NCI-H2029 treated with DMSO at 0.1 percent for 48 hours (cell line): ENCODE measurements around the gene ATP1A3.
"Not testable (repeated sequence)": the region's sequence is repeated elsewhere in the genome, so short reads cannot be mapped to it uniquely, and the experiment has no call there.

ENCODE experiments used
- DNase-seq: peaks from one replicate; lab custom pipeline; 2025; lab: John Stamatoyannopoulos, UW

ATP1A3 gene

DNA sequence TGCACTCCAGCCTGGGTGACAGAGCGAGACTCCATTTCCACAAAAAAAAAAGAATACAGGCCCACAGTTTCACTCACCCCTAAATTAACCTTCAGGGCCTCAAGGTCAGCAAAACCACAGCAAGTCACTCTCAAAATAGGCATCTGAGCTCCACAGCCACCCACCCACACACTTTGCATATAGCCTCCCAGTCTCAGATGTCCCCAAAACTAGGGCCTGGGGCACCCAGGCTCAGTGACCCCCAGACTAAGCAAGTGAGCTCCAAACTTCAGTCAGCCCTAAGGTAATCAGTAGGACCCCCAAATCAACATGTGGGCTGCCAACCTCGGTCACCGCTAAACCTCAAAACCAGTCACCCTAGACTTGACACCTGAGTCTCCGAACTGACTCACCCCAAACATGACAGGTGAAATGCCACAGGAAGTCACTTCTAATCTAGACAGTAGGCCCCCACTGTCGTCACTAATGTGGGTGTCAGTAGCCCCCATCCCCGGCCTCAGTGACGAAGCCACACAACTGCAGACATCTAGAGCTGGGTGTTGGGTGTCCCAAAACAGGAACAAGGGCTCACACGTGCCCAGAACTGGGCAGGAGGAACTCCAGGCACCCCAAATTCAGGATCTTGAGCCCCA, 48.8 kb downstream of the ATP1A3 start:
- no peak for DNase-seq

DNA sequence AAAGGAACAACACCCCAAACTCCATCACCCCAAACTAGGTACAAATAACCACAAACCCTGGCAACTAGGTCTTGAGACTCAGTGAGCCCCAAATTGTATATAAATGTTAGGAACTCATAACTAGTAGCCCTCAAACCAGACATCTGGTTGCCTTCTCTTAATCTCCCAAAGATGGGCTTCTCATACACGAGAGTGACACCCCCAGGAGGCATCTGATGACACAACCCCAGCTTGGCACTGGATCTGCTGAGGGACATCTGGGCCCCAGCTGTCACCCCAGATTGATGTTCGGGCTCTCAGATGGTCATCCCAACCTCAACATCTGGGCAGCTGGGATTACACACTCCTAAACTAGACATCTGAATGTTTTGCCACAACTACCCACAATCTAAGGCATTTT, 49.7 kb downstream of the ATP1A3 start:
- DNase-seq: no peak

DNA sequence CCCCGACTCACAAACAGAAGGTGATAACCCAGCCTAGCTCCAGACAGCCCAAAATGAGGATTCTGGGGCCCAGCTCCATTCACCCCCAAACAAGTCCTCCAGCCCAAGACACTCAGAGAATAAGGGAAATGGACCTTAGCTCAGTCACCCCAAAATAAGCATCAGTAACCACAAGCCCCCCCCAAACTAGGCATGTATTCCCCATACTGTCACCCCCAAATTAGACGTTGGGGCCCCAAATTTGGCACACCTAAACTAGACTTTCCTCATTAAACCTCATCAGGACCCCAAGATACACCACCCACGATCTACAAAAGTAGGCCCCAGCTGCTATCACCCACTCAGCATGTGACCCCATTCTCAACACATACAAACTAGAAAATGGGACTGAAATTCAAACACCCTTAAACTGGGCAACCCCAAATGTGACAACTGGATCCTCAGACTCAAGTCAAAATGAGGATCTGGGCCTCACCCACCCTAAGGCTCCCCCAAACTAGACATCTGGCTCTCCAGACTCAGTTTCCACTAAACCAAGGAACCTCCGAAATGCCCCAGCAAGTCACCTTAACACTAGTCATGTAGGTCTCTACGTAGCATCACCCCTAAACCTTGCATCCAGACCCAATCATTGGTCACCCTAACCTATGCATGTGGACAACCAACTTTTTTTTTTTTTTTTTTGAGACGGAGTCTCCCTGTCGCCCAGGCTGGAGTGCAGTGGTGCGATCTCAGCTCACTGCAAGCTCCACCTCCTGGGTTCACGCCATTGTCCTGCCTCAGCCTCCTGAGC, 52.4 kb downstream of the ATP1A3 start:
- DNase-seq: no peak

DNA sequence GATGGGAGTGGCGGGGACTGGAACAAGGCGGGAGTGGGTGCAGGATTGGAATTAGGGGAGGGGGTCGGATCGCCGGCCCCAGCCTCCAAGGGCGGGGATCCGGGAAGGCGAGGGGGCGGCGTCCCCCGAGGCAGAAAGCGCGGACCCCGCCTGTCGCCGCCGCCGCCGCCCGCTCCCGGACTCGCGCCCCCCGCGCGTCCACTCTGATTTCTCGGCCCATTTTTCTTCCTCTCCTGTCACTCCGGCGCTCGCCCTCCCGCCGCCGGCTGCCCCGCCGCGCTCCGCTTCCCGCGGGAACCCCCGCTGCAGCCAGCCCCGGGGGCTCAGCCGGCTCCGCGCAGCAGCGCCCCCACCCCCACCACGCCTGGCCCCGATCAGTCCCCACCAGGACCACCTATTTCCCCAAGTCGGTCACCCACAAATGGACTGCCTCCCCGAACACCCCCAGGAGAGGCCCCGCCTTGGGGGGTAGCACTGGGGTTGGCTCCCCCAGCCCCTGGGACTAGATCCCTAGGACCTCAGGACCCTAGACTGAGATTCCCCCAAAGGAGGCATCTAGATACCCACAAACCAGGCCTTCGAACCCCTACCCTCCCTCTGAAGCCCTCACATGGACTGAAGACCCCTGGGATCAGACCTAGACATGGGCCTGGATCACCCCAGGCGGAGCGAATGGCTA, 53.2 kb downstream of the ATP1A3 start:
- DNase-seq: no peak

DNA sequence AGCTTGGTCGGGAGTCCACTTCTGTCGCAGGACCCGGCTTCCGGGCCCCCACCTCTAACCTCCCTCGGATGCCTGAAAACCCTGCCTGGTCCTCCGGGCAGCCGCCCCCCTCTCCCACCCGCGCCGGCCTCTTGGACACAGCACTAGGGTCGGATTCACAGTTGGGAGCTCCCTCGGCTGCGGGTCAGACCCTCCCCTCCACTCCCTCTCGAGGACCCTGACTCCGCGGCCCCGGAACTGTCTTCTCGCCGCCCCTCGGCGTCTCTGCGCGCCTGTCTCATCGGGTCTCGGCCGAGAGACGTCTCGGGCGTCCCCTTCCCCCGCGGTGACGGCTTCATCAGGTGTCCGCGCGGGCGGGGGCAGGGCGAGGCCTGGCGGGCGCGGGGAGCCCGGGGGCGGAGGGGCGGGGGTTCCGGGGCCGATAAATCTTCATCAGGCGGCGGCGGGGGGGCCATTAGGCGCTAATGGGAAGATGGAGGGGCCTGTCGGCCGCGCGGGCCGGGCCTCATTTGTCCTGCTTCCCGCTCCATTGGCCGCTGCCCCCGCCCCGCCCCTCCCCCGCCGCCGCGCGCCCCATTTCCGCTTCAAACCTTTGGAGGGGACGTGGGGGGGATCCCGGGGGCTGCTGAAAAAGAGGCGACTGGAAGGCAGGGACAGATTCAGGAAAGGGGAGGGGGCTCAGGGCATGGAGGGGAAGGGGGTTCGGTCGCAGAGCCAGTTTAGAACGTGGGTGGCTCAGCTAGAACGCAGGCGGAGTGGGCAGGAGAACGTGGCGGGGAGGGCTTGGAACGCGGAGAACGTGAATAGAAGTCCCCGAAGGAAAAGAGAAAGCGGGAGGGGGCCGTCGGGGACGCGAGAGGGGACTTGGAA, 53.9 kb downstream of the ATP1A3 start:
- DNase-seq: no peak

DNA sequence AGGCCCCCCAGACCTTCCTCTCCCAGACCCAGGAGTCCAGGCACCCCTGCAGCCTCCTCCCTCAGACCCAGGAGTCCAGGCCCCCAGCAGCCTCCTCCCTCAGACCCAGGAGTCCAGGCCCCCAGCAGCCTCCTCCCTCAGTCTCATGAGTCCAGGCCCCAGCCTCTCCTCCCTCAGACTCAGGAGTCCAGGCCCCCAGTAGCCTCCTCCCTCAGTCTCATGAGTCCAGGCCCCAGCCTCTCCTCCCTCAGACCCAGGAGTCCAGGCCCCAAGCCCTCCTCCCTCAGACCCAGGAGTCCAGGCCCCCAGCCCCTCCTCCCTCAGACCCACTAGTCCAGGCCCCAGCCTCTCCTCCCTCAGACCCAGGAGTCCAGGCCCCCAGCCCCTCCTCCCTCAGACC, 54.8 kb downstream of the ATP1A3 start:
- not testable (repeated sequence) for DNase-seq

DNA sequence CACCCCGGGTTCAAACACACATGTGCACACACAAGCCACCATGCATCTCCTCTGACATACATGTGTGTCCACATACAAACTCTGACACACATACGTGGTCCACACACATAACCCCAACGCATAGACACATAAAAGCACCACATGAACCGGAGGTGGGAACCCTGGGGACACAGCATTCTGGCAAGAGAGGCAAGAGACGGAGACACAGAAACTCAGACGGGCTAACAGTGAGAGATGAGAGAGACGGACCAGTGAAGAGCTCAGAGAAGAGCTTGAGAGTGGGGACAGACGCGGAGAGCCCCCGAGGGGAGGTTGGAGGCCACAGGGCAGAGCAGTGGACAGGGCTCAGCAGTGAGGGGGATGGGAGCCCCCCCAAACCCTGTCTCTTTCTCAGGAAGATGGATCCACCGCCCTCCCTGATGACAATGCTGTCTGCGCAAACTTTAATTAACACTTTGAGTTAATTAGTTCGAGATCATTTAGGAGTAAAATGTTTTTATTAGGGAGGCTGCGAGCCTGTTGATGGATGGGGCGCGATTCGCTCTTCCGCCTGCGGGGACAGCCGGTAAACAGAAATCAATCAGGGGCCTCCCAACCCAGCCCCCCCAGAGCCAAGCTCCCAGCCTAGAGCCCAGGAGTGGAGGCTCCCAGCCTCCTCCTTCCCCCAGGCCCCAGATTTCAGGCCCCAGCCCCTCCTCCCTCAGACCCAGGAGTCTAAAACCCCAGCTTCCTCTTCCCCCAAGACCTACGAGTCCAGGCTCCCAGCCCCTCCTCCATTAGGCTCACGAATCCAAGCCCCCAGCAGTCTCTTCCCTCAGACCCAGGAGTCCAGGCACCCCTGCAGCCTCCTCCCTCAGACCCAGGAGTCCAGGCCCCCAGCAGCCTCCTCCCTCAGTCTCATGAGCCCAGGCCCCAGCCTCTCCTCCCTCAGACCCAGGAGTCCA, 56.2 kb downstream of the ATP1A3 start:
- DNase-seq: no peak

DNA sequence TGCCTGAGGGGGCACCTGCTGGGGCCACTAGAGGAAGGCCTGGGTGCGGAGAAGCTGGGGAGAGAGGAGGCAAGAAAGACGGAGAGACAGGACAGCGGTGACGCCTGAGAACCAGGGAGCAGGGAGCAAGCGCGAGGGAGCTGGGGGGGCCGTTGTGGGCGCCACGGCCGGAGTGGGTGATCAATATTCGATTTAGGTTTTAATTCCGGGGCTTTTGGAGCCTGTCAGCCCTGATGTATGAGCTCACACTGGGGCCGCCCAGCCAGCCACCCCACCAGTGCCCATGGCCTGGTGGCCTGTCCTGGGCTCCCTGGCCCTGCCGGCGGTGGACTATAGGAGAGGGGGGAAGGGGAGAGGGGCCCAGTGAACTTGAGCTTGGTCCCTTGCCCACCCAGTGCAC, 57.1 kb downstream of the ATP1A3 start:
- no peak for DNase-seq

DNA sequence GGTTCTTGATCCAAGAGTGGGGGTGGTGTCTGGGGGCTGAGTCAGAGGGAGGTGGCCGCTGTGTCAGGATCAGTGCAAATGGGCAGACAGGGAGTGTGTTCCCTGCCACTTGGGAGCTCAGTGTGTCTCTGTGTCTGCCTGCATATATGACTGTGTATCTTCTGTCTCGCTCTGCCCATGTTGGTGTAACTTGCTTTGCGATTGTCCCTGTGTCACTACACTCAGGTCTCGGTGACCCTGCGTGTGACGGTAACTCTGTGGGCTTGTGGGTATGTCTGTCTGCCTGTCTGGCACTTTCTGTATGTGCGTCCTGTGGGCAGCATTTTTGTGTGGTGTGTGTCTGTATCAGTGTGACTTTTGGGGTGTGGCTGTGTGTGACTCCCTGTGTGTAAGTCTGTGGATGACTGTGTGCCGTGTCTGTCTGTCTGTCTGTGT, 57.6 kb downstream of the ATP1A3 start:
- DNase-seq: no peak

DNA sequence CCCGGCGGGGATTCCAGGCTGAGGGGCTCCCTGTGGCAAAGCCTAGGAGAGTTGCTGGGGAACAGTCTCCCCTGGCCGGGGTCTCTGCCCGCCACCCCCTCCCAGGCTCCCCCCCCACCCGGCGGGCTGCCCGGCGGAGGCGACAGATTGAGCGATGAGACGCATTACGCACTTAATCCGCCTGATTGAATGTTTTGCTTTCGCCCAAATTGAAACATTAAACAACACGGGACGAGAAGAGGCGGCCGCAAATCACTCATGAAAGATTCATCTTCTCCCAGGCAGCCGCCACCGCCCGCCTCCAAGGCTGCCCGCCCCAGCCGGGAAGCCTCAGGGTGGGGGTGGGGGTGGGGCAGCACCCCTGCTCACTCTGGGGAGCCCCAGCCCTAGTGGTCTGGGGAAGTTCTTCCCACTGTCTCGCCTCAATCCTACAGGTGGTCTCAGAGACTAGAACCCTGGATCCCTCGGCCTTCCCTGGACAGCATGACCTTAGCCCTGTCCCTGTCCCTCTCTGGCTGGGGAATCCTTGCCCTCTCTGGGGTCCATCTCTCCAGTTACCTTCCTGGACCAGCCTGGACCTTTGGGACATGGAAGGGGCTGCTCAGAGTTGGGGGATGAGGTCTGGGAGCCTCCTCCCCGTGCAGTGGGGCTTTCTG, 58.1 kb downstream of the ATP1A3 start:
- no peak for DNase-seq

DNA sequence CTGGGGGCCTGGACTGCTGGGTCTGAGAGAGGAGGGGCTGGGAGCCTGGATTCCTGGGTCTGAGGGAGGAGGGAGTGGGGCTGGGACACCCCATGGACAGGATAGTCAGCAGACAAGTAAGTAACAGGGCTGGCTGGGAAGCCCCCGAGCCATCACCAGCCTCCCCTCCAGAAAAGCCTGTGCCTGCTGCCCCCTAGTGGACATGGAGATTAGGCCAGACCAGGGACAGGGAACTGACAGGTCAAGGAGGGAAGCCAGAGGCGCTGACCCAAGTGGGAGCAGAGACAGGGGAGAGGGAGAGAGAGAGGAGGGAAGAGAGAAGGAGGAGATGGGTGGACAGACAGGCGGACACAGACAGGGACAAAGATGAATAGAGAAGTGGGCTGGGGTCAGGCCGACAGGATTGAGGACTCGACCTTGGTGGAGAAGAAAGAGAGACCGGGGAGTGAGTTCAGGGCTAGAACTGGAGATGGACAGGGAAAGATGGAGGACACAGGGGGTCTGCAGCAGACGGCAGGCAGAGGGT, 59.1 kb downstream of the ATP1A3 start:
- no peak for DNase-seq

DNA sequence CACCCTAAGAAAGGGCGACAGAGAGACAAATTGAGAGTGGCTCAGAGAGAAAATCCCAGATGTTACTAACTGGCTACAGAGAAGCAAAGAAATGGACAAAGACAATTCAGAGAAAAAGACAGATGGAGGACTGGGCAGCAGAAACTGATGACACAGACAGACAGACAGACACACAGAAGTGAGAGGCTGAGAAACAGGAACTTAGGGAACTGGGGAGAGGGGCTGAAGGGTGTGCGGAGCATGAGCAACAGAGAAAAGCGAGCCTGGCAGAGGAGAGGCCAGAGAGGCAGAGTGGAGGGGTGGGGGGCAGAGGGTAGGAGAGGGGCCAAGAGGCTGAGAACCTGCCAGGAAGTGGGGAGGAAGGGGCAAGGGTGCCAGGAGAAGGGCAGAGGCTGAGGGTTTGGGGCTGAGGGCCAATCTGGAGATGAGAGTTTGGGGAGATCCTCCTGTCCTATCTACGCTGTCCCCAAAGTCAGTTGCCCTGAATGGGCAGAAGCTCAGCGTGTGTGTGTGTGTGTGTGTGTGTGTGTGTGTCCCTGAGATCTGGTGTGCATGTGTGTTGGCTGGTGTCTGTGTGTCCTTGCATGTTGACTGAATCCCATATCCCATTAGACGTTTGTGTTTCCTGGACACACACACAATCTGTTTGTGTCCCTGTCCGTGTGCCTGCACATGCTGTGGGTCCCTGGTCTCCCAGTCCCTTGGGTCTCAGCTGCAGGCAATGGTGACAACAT, 60.2 kb downstream of the ATP1A3 start:
- no peak for DNase-seq

DNA sequence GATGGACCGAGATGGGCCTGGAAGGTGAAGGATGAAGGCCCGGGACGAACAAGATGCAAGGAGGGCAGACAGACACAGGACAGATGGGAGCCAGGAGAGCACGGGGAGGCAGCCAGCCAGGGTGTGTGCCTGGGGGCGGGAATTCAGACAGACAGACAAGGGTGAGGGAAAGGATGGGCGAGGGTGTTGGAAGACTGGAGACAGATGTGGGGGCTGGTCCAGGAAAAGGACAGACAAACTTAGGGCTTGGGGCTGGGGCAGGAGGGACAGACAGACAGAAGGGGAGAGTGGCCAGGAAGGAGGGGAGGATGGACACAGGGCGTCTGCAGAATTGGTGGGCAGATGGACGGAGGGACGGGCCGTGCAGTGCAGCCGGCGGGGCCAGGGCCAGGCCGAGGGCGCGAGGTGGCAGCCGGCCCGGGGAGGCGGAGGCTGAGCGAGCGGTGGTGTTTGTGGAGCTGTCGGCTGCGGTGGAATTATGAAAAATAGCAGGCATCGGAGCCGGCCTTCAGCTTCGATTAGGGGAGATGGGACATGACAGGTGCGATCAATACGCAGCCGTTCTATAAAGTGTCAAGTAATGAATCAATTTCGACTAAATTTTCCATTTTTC, 61.2 kb downstream of the ATP1A3 start:
- no peak for DNase-seq

DNA sequence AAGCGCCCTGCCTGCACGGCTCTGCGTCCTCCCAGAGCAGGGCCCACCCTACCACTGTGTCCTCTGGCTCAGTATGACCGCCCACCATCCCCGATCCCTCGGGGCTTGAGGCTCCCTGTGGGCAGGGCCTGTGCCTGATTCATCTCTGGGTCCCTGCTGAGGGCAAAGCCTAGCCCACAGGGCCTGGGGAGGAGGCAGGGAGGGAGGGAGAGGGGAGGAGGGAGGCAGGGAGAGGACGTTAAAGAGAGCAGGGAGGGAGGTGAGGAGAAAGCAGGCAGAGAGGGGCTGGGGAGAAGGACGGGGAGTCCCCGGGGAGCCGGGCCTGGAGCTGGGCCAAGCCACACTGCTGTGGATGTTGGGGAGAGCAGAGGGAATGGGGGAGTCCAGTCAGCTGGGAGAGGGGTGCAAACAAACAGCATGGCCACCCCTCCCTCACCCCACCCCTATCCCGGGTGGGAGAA, 61.7 kb downstream of the ATP1A3 start:
- no peak for DNase-seq

DNA sequence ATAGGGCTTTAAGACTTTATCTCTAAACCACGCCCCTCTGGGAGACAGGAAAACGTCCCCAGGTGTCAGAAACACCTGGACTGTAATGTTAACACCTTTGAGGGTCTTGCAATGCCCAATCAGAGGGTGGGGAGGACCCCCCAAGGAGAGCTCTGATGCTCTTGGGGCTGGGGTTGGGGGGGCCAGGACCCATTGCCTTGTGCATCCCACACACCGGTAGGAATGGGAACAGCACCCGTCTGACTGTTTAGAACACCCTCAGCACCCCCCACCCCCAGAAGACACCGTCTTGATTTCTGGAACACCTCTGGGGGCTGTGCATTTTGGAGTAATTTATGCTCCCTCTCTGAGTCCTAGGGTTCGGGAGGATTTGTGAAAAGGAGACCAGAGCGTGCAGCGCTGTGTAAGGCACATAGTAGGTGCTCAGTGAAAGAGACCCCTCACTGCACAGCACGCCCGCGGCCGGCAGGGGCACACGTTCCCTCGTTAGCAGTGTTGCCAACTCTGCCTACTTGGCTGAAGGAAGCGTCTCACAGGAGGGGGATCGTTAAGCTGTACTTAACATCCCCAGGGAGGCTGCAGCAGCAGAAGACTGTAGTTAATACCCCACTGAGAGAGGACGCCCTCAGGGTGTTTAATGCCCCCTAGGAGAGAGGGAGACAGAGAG, 63.0 kb downstream of the ATP1A3 start:
- DNase-seq: no peak

DNA sequence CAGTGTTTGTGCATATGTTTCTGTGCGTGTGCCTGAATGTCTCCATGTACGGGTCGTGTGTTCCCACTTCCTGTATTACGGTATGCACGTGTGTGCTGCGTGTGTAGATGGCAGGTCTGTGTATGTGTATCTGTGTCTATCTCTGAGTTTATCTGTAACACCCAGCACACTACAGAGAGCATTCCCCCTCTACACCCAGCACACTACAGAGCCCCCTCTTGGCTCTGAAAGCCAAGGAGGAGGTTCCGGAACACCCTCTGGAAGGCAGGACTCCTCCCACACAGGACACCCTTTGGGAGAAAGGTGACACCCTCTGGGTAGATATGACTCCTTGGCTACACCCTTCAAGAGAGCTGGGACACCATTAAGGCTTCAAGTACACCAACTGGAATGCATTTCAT, 63.7 kb downstream of the ATP1A3 start:
- DNase-seq: no peak

DNA sequence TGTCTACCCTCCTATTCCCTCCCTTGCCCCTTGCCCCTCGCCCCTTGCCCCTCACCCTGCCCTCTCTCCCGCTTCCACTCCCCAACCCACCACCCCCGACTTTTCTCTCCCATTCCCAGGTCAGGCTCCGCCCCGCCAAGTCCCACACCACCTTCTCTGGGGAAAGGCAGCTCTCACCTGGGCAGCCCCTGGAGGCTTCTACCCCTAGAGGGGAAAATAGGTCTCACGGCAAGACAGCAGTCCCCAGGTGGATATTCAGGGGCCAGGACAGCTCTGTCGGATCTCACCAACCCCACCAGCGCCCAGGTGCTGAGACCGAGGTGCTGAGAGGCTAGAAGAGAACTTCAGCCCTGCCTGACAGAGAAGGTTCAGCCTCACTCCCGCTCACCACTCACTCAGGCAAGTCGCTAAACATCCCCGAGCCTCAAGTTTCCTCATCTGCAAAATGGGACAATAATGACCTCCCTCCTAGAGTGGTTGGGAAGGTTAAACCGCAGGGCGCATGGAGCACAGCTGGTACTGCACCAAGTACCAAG, 64.4 kb downstream of the ATP1A3 start:
- DNase-seq: no peak
